SK-N-SH (cell line): Measurements from ENCODE around the gene MAP3K5.

Experiments
- EZH2phosphoT487 ChIP-seq: fragments of 200-600 bp; sonication (generic); IDR thresholded peaks from 2 replicates; pipeline ENCODE4 v1.6.1; 2017; ENCODE audit warnings: low read depth, mixed run types, mild to moderate bottlenecking, antibody characterized with exemption, moderate library complexity, borderline replicate concordance
- RAD21 ChIP-seq: IDR thresholded peaks from 2 replicates; pipeline ENCODE4 v1.6.1; 2012; ENCODE audit warnings: mild to moderate bottlenecking, low read length
- TF ChIP-seq, protein P1 (sequence below): IDR thresholded peaks from 2 replicates; pipeline ENCODE4 v1.4.0; 2012; ENCODE audit warnings: low read depth

DNA sequence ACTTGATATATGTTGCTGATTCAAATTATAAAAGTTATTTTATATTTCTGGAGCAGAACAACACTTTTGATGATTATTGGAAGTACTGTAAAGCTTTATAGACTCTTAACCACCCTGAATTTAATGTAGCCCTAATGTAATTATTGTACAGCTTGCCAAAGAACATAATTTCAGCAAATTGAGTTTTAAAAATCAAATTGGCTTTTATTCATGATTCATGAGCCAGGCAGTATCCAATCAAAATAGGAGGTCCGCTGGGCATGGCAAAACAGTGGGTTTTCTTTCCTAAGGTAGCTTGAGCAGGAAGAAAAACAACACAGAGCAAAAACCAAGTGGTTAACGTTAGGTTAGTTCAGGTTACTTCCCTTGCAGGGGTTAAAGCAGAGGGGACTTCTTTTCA is 177.3 kb downstream of the MAP3K5 start:
- TF ChIP-seq EZH2phosphoT487 (no peak), RAD21 (no peak)
- TF ChIP-seq, protein P1, sequence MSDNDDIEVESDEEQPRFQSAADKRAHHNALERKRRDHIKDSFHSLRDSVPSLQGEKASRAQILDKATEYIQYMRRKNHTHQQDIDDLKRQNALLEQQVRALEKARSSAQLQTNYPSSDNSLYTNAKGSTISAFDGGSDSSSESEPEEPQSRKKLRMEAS, result no peak
